Epithelial cell of prostate (primary cell): Measurements from ENCODE around the gene ZNF474.

Experiments used
- DNase-seq: peaks from one replicate; pipeline ENCODE4 v3.0.0-alpha.2; 2011; ENCODE audit warnings: low read depth, low spot score
- H3K27ac ChIP-seq: fragments of 450-650 bp; 2 replicates; pipeline ENCODE4 v1.5.1; 2017; ENCODE audit warnings: mild to moderate bottlenecking

ZNF474 gene

DNA sequence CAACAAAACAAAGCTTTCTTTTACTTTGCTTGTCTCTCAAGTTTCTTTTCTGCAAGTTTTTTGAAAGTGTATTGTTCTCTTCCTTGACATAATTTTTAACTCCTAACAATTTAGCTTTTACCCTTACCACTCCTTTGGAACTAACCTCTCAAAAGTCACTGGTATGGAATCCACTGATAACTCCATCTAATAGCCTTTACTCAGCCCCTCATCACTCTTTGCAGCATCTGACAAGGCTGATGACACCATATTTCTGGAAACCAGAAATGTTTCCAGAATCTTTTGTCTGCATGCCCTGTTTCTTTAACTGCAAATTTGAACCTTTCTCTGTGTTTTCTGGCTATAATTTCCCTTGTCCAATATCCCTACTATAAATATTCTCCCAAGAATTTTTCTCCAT is 46.5 kb downstream of the ZNF474 start:
- H3K27ac ChIP-seq, result no peak overlapping the region
- DNase-seq, result no peak

GRCh38 chr5:122177161-122177560 is 47.8 kb downstream of the ZNF474 start:
- DNase-seq, result no peak
- H3K27ac ChIP-seq, result no peak overlapping the region

- no peak overlapping the region for H3K27ac ChIP-seq
- no peak for DNase-seq
Measured at GRCh38 chr5:122179701-122180100, 50.4 kb downstream of the ZNF474 start.

- H3K27ac ChIP-seq, result peak overlapping the region; percentile 96
- DNase-seq, result no peak
Measured at GRCh38 chr5:122180146-122180712, 50.9 kb downstream of the ZNF474 start.

- H3K27ac ChIP-seq, result peak overlapping the region; percentile 96
- peak; percentile 76 for DNase-seq
Measured at GRCh38 chr5:122180863-122181548, 51.7 kb downstream of the ZNF474 start.

- peak overlapping the region; percentile 96 for H3K27ac ChIP-seq
- DNase-seq, result no peak
Measured at GRCh38 chr5:122181863-122182262, 52.5 kb downstream of the ZNF474 start.

DNA sequence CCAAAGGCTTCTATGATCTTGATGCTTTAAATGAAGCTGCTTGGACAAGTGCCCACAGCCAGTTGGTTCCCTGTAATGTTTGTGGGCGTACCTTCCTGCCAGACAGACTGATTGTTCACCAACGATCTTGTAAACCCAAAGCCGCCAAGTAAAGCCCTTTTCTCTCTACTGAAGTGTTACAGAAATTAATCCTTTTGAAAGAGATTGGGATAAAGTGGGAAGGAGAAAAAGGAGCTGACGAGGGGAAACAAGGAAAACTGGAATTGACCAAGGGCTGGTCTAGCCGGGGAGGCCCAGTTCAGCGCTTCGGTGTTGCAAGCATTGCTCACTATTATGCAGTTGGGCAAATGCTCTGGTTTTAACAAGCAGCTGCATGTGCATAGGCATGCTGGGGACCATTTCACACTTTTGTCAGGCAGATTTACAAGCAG is 53.2 kb downstream of the ZNF474 start:
- peak overlapping the region; percentile 96 for H3K27ac ChIP-seq
- DNase-seq, result peak; percentile 89

DNA sequence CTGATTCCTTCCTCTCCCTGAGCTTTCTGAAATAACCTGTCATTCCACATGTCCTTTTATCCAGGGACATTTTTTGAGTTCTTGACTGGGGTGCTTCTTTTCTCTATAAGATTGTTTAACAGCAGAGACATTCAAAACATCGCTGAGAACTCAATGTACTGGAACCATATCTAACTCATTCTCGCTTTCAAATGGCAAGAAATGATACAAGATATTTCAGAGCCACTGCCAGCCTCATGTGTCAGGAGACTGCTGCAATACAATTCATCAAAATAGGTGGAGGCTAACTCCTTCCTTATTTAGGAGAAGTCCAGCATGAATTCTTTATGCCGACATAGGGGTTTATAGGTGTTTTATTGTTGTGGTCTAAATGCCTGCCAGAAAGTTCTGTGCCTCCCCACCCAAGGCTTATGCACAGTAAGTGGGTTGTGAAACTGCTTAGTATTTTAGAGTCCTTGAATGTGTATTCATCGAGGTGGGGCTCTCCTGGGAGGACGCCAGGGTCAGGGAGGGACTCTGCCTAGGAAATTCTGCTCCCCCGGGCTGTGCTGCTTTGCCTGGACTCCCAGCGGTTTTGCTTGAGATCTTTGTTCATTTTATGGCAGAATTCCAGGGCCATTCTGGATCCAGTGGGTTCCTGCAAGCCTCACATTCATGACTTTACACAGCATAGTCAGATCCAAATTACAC is 53.9 kb downstream of the ZNF474 start:
- peak; percentile 78 for DNase-seq
- H3K27ac ChIP-seq, result peak overlapping the region; percentile 96

DNA sequence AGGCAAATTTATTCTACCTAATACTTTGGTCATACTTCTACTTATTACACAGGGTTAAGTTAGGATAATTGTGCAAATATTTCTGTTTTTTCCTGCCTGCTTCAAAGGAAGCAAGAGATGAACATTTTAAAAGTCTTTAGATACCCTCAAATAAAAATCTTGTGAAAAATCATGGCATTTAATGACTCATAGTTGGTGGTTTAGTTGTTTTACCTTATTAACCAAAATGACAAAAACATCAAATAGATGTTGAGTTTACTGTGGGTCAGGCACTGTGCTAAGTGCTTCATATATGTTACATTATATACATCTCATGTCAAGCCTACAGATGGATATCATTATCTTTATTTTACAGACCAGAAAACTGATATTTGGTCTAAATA is 54.4 kb downstream of the ZNF474 start:
- DNase-seq, result no peak
- H3K27ac ChIP-seq, result peak overlapping the region; percentile 96

DNA sequence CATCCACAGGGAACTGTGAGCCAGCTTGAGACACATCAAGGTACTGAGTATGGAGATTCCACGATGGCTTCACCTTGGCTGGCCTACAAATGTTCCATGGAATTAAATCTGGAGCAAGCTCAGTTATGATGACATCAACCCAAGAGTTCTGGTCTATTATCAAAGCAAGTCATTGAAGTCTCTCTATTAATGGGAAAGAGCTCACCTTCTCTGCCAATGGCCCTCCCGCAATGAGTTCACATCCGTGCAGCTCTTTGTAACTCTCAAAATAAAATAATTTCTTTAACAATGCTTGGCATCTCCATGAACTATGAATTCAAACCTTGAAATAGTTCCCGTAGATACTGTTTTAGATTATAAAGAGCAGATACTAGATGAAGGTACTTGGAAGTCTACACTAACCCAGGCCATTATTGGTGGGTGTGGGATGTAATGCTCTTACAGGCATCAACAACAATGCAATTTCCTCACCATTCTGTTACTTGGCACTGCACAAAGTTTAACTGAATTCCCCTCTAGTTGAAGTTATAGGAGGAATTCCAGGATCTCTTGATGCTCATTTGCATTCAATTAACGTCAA is 55.4 kb downstream of the ZNF474 start:
- no peak for DNase-seq

GRCh38 chr5:122187426-122187825 is 58.1 kb downstream of the ZNF474 start:
- DNase-seq, result no peak
- H3K27ac ChIP-seq, result no peak overlapping the region

More for the DNA sequence above, 55.4 kb downstream of the ZNF474 start:
- no peak overlapping the region for H3K27ac ChIP-seq

DNA sequence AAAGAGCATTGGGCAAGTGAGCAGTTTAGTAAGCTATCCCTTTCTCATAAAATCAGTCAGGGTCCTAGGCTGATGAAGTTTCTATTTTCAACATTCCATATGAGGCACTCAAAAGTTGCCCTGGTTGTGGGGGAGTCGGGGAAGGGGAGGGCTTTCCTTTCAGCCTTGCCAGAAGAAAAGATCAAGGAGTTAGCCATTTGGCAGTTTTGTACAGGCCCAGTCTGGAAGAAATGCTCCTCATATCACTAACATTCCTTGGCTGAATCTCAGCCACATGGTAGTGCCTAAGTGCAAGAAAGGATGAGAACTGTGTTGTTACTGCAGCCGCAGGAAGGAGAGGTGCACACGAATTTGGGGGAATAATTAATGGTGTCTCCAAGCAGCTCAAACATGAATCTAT is 60.8 kb downstream of the ZNF474 start:
- no peak for DNase-seq
- no peak overlapping the region for H3K27ac ChIP-seq

- DNase-seq, result no peak
- no peak overlapping the region for H3K27ac ChIP-seq
Measured at GRCh38 chr5:122192497-122193496, 63.5 kb downstream of the ZNF474 start.

DNA sequence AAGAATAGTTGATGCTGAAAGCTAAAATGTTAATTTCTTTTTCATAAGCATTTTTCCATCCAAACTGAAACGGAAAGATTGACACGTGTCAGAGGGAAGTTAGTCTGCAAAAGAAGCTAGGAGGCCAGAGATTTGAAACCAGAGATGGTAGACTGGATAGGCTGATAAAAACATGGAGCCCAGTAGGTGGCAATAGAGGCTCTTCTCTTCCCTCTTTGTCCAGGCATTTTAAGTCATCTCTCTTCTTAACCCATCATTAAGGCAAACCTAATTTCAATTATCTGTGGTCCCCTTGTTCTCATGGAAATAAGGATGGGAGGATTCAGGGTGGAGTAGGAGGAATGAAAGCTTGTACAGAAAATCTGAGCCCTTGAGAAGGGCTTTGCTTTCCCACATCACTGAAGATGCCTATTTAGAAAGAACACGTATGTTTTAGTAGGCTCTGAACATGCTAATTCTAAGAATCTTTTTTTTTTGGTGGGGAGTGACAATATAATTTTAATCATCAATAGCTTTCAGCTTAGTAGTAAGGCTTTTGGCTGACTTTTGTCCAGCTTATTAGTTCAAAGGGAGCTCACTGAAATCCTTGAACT is 66.6 kb downstream of the ZNF474 start:
- H3K27ac ChIP-seq, result no peak overlapping the region
- DNase-seq, result no peak

DNA sequence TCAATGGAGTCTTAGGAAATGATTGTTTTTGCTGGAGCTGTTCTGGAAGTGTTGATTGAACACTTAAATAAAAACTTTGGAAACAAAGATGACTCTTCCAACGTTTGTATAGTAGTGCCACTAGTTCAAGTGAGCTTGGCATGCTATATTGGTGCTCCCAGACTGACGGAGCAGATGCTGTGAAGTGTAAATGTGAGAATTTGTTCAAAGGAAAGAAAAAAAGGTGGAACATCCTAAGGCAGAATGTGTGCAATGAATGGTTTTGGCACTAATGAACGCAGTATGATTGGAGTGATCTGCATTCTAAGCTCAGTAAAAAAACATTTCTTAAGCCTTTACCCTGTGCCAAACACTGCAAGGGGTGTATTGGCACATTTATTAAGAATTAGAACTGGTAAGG is 69.8 kb downstream of the ZNF474 start:
- no peak overlapping the region for H3K27ac ChIP-seq
- no peak for DNase-seq

GRCh38 chr5:122200450-122200849 is 71.1 kb downstream of the ZNF474 start:
- no peak overlapping the region for H3K27ac ChIP-seq
- no peak for DNase-seq

- DNase-seq, result no peak
- H3K27ac ChIP-seq, result no peak overlapping the region
Measured at GRCh38 chr5:122200865-122201264, 71.5 kb downstream of the ZNF474 start.

DNA sequence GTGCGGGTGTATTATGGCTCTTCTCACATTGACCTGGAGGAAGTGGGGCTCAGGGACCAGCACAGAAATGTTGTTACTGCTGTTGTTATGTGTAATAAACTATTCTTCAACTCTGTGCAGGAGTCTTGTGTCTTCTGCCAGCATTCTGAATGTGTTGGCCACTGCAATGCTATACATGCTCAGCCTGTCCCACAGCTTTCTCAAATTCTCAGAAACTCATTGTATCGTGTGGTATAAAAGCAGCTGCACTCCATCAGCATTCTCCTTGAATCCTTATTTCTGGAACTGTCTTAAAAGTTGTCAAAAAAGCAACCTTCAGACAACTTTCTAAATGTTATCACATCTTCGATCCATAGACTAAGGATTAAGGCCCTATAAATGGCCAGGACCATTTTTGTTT is 72.0 kb downstream of the ZNF474 start:
- no peak for DNase-seq
- H3K27ac ChIP-seq, result no peak overlapping the region

DNA sequence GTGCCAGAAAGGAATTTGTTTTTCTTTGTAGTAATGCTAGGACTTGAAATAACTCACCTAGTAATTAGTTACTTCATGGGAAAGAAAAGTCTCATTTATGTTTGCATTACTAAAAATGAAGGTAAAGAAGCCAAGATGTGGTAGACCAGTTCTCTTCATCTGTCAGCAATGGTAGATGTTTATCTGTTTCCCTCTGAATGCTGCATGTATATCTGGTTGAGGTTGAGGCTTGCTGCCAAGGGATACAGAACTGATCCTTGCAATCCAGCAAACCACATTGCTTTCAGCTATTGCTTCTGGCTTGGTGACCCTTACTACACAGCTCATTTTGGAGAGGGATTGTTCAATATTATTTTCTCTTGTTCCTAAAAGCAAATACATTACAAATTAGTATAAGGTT is 73.6 kb downstream of the ZNF474 start:
- no peak for DNase-seq
- no peak overlapping the region for H3K27ac ChIP-seq
